ENCODE data around the gene RGS6. TPM values are rescaled to one million over a fixed set of nuclear protein-coding genes. Genes with fewer than 3 reads are reported as not detected.

The RGS6 gene
- total and polyA plus RNA-seq, 2 of the 4 experiments (the other 2 are of a cell fraction), result not detected

DNA sequence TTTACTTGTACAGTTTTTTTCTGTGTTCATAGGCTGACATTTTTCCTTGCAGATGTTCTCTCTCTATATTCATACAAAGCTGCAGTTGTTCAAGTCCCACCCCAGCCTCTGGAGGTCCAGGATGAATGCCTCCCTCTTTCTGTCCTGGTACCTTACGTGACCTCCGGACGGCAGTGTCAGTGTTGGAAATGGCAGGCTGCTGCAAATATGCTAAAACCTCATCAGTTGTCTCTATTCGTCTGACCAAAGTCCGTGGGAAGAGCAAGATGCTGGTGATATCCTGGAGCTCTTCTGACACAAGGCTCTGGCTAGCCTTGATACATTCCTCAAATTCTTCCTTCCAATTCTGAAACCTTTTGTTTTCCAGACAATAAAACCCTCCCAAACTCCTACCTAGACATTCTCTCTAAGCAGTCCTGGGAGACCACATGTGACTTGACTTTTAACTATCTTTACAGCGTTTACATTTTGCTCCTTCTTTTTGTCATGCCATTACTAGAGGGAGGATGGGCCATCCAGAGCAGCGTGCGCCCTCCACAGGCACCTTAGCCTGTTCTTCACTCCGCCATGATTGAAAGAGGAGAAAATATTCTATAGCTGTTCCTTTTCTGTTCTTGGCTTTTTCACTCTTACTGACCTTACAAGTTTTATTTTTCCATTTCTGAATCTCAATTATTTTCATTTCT is 143.6 kb downstream of the RGS6 start:
- intact Hi-C loops (cut with micrococcal nuclease), result no loop called here
- no peak overlapping the region for H2AFZ ChIP-seq (replicated peaks; ENCODE audit: low read length, poor library complexity)
- H3K9me3 ChIP-seq (ENCODE audit: control insufficient read depth, insufficient read depth, low read length), result no peaks in the 10 kb centered on the region
- no peaks in the 10 kb centered on the region for H3K4me1 ChIP-seq (ENCODE audit: control insufficient read depth, insufficient read depth, low read length)
- no peak overlapping the region for H4K91ac ChIP-seq (ENCODE audit: insufficient read depth, low read depth, low read length)
- H2BK20ac ChIP-seq (ENCODE audit: low read depth, low read length), result no peak overlapping the region
- no peak overlapping the region for H2BK5ac ChIP-seq (ENCODE audit: low read depth, low read length, poor library complexity, severe bottlenecking)
- no peak overlapping the region for H3K23ac ChIP-seq (ENCODE audit: low read depth, low read length)
- no peak overlapping the region for H3K56ac ChIP-seq (ENCODE audit: extremely low read depth, insufficient read depth, low read length)
- no peak overlapping the region for H3K4ac ChIP-seq (ENCODE audit: low read depth, low read length)
- H4K20me1 ChIP-seq (ENCODE audit: insufficient read depth, low read length), result no peaks in the 10 kb centered on the region
- no peak overlapping the region for H2BK120ac ChIP-seq (ENCODE audit: low read depth, low read length)
- no peak overlapping the region for H3K9ac ChIP-seq (ENCODE audit: low read depth, low read length)
- ATAC-seq (ENCODE audit: low read depth) (no peak), DNase-seq (no peak)
- in situ Hi-C loops (cut with MboI; ENCODE audit: low sequenced_read_pairs), result no loop called here
- dilution Hi-C loops (cut with HindIII; ENCODE audit: low sequenced_read_pairs, unreplicated experiment), result no loop called here
- H2AK5ac ChIP-seq (ENCODE audit: low read depth, low read length), result no peak overlapping the region
- no peaks in the 10 kb centered on the region for H3K27me3 ChIP-seq (ENCODE audit: control insufficient read depth, insufficient read depth, low read length)
- no peak overlapping the region for H3K4me2 ChIP-seq (ENCODE audit: low read depth, low read length)
- CTCF ChIA-PET, result no interaction called here
- no peak overlapping the region for H2BK15ac ChIP-seq (ENCODE audit: low read depth, low read length)
- H3K79me1 ChIP-seq (ENCODE audit: low read depth in 1 of 2, low read length in 2 of 2), result no peaks in the 10 kb centered on the region
- H4K5ac ChIP-seq (ENCODE audit: low read depth, low read length), result no peak overlapping the region
- TF ChIP-seq SMC3 (IDR thresholded peaks at IDR 0.05; ENCODE audit: low read depth, low read length), result no peak
- no peak for TF ChIP-seq USF2 (IDR thresholded peaks at IDR 0.05; ENCODE audit: low read depth, low read length)
- no peak for TF ChIP-seq RAD21 (IDR thresholded peaks at IDR 0.05; ENCODE audit: low read length)
- H3K14ac ChIP-seq (replicated peaks; ENCODE audit: low read depth, low read length), result no peak overlapping the region
- H3K36me3 ChIP-seq (ENCODE audit: control insufficient read depth, insufficient read depth, low read length), result no peaks in the 10 kb centered on the region
- no peak overlapping the region for H3K27ac ChIP-seq (ENCODE audit: insufficient read depth, low read length)
- BruUV-seq (replicated peaks), result no TSS peak
- no CpG with 5 or more reads among the region's 9 CpGs for WGBS, 2 experiments (ENCODE audit: extremely low coverage in 2 of 2, insufficient read length in 1 of 2)
- POLR2A ChIA-PET (ENCODE audit: unreplicated experiment), result no interaction called here
- H2AK9ac ChIP-seq (replicated peaks; ENCODE audit: low read depth, low read length, poor library complexity), result no peak overlapping the region
- no peaks in the 10 kb centered on the region for H3K9me1 ChIP-seq (ENCODE audit: insufficient read depth, low read length)
- no peak overlapping the region for H3K18ac ChIP-seq (ENCODE audit: low read depth, low read length)
- H3K4me3 ChIP-seq (ENCODE audit: insufficient read depth, low read depth, low read length), result no peak overlapping the region
- no peak overlapping the region for H4K8ac ChIP-seq (ENCODE audit: low read depth in 2 of 2, low read length in 2 of 2)
